Sigmoid colon (tissue), 4 donors: ENCODE data around the gene LMO7.

ENCODE experiments used
- CTCF ChIP-seq, 4 experiments: fragments of 450-650 bp in 3 of 4; fragments of 200-600 bp in 1 of 4; IDR thresholded peaks; one replicate each; pipeline ENCODE4 v1.5.1; 2016 to 2019; ENCODE audit warnings: antibody characterized with exemption in 4 of 4, mild to moderate bottlenecking in 3 of 4, moderate library complexity in 2 of 4
- POLR2A ChIP-seq, 2 donors: fragments of 450-650 bp; IDR thresholded peaks; one replicate each; pipeline ENCODE4 v1.6.1; 2016; ENCODE audit warnings: antibody characterized with exemption in 2 of 2, mild to moderate bottlenecking in 2 of 2, moderate library complexity in 2 of 2
- POLR2AphosphoS5 ChIP-seq, 4 donors: sonication (generic); formaldehyde crosslinking; IDR thresholded peaks; one replicate each; pipeline ENCODE4 v1.6.1; 2017; ENCODE audit warnings: antibody characterized with exemption in 4 of 4

GRCh38 chr13:75838366-75839005 lies 202.4 kb downstream of the LMO7 start:
- TF ChIP-seq CTCF (IDR thresholded peaks at IDR 0.05) = no peak
- no peak for TF ChIP-seq POLR2A (IDR thresholded peaks at IDR 0.05)
- no peak for TF ChIP-seq POLR2AphosphoS5 (IDR thresholded peaks at IDR 0.05)
